DOHH2 (cell line): ENCODE data around the gene GADD45G.

ENCODE experiments used
- H3F3A ChIP-seq: fragments of 200-600 bp; sonication (generic), shearing (Covaris generic); 2 replicates; pipeline ENCODE4 v1.6.0; 2016; ENCODE audit warnings: antibody characterized with exemption, mild to moderate bottlenecking; ENCODE audit not compliant: control insufficient read depth, insufficient read depth
- H3K27ac ChIP-seq: fragments of 200-600 bp; sonication (generic); 2 replicates; pipeline ENCODE4 v1.5.1; 2014; ENCODE audit warnings: low read depth, mild to moderate bottlenecking, low read length, moderate library complexity
- H3K27me3 ChIP-seq: fragments of 200-600 bp; sonication (generic); 2 replicates; pipeline ENCODE4 v1.6.1; 2014; ENCODE audit warnings: mild to moderate bottlenecking, low read length, mixed read lengths; ENCODE audit not compliant: control insufficient read depth
- H3K36me3 ChIP-seq: fragments of 200-600 bp; sonication (generic); 2 replicates; pipeline ENCODE4 v1.6.1; 2014; ENCODE audit warnings: mild to moderate bottlenecking, low read length, moderate library complexity, mixed read lengths; ENCODE audit not compliant: control insufficient read depth
- H3K4me1 ChIP-seq: fragments of 200-600 bp; sonication (generic); 2 replicates; pipeline ENCODE4 v1.6.1; 2014; ENCODE audit warnings: mild to moderate bottlenecking, low read length, mixed read lengths; ENCODE audit not compliant: control insufficient read depth
- H3K4me2 ChIP-seq: fragments of 200-600 bp; sonication (generic); 2 replicates; pipeline ENCODE4 v1.6.0; 2014; ENCODE audit warnings: mild to moderate bottlenecking, low read length, moderate library complexity
- H3K4me3 ChIP-seq: fragments of 200-600 bp; sonication (generic); 2 replicates; pipeline ENCODE4 v1.5.1; 2014; ENCODE audit warnings: mild to moderate bottlenecking, low read length, mixed read lengths
- H3K79me2 ChIP-seq: fragments of 200-600 bp; sonication (generic); 2 replicates; pipeline ENCODE4 v1.6.1; 2014; ENCODE audit warnings: mild to moderate bottlenecking, low read length, mixed read lengths; ENCODE audit not compliant: control insufficient read depth
- H3K9me2 ChIP-seq: fragments of 200-600 bp; sonication (generic); replicated peaks from 2 replicates; pipeline ENCODE4 v1.6.1; 2014; ENCODE audit warnings: mild to moderate bottlenecking, low read length, mixed read lengths; ENCODE audit not compliant: control insufficient read depth
- H3K9me3 ChIP-seq: fragments of 200-600 bp; sonication (generic); 2 replicates; pipeline ENCODE4 v1.6.1; 2014; ENCODE audit warnings: antibody characterized with exemption, low read length, mixed read lengths; ENCODE audit not compliant: control insufficient read depth, insufficient read depth
- H4K20me1 ChIP-seq: fragments of 200-600 bp; sonication (generic); 2 replicates; pipeline ENCODE4 v1.6.0; 2014; ENCODE audit warnings: low read depth, mild to moderate bottlenecking, antibody characterized with exemption, low read length, moderate library complexity; ENCODE audit not compliant: control insufficient read depth, insufficient read depth
- EZH2phosphoT487 ChIP-seq: fragments of 200-600 bp; sonication (generic); IDR thresholded peaks from 2 replicates; pipeline ENCODE4 v1.6.1; 2017; ENCODE audit warnings: borderline replicate concordance, mild to moderate bottlenecking, antibody characterized with exemption, low read length, moderate library complexity, mixed read lengths
- TF ChIP-seq, protein P1 (sequence below): fragments of 200-600 bp; sonication (generic); IDR thresholded peaks from one replicate; pipeline ENCODE4 v1.5.1; 2014; ENCODE audit warnings: antibody characterized with exemption, mild to moderate bottlenecking, low read depth, low read length; ENCODE audit not compliant: poor library complexity, severe bottlenecking

The GADD45G gene

DNA sequence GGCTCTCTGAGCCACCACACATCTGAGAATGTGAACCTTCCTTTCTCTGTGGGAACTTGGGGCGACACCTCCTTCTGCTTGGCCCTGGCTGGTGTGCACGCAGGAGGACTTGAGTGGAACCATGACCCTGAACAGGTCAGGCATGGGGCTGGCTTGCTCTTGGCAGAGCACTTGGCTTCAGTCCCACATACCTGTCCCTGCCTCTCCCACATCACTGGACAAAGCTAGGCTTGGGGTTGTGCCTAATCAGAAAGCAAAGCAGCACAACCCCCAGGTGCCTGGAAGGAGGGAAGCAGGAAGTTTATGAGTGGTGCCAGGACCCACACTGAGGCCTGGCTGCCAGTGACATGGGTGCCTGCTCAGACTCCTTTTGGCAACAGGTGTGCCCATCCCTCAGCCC, 13.2 kb downstream of the GADD45G start:
- H3K9me3 ChIP-seq: no peaks in the 10 kb centered on the region
- H3K36me3 ChIP-seq: no peaks in the 10 kb centered on the region
- H3K4me1 ChIP-seq: no peaks in the 10 kb centered on the region
- no peaks in the 10 kb centered on the region for H3F3A ChIP-seq
- no peak overlapping the region for H3K4me3 ChIP-seq
- no peaks in the 10 kb centered on the region for H3K9me2 ChIP-seq
- no peaks in the 10 kb centered on the region; the same call in 1 of the 2 replicates for H3K27me3 ChIP-seq
- H3K79me2 ChIP-seq: no peaks in the 10 kb centered on the region
- no peak overlapping the region for H3K27ac ChIP-seq
- TF ChIP-seq, protein P1, sequence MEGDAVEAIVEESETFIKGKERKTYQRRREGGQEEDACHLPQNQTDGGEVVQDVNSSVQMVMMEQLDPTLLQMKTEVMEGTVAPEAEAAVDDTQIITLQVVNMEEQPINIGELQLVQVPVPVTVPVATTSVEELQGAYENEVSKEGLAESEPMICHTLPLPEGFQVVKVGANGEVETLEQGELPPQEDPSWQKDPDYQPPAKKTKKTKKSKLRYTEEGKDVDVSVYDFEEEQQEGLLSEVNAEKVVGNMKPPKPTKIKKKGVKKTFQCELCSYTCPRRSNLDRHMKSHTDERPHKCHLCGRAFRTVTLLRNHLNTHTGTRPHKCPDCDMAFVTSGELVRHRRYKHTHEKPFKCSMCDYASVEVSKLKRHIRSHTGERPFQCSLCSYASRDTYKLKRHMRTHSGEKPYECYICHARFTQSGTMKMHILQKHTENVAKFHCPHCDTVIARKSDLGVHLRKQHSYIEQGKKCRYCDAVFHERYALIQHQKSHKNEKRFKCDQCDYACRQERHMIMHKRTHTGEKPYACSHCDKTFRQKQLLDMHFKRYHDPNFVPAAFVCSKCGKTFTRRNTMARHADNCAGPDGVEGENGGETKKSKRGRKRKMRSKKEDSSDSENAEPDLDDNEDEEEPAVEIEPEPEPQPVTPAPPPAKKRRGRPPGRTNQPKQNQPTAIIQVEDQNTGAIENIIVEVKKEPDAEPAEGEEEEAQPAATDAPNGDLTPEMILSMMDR: no peak
- TF ChIP-seq EZH2phosphoT487: no peak
- H4K20me1 ChIP-seq: no peaks in the 10 kb centered on the region
- H3K4me2 ChIP-seq: no peak overlapping the region

DNA sequence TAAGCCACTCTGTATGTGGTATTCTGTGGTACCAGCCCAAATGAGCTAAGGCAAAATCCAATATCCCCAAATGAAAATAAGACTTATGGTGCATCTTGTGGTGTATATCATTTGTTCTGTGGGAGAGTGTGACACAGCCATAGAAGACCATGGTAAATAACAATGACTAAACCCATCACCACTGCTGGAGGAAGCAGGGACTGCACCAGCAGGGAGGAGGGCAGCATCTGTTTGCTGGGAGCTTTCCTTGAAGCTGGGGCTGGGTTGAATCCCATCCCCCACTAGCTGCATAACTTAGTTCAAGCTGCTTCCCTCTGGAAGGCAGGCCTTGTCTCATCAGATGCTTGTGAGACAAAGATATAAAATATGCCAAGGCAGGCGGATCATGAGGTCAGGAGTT, 14.2 kb downstream of the GADD45G start:
- Histone ChIP-seq H3K27me3 (no peaks in the 10 kb centered on the region; the same call in 1 of the 2 replicates), H3K9me2 (no peaks in the 10 kb centered on the region), H4K20me1 (no peaks in the 10 kb centered on the region), H3K4me2 (no peak overlapping the region), H3F3A (no peaks in the 10 kb centered on the region), H3K79me2 (no peaks in the 10 kb centered on the region), H3K4me1 (no peaks in the 10 kb centered on the region), H3K27ac (no peak overlapping the region), H3K36me3 (no peaks in the 10 kb centered on the region), H3K4me3 (no peak overlapping the region), H3K9me3 (no peaks in the 10 kb centered on the region)
- TF ChIP-seq, protein P1: no peak
- no peak for TF ChIP-seq EZH2phosphoT487

DNA sequence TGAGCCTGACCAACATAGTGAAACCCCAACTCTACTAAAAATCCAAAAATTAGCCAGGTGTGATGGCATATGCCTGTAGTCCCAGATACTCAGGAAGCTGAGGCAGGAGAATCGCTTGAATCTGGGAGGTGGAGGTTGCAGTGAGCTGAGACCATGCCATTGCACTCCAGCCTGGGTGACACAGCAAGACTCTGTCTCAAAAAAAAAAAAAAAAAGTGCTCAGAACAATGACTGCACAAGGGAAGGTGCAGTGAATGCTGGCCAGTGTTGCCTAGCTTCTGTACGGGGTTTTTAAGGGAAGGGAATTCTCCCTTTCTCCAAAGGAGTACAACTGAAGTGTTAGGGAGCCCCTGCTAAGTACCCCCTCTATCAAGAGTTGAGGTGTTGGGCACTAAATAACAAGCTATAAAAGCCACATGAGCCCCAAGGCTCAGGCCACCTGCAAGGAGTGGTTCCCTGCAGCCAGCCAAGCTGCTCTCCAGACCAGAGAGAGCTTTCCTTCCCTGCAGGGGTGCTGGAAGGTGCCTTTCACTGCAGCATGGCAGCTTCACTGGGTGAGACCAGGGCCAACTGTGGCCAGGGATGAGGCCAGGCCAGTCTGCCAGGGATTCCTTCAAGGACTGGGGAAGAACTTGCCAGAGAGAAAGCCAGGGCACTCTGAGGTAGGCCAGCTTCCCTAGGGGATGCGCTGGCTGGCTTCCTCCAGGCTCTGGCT, 14.8 kb downstream of the GADD45G start:
- H3K4me1 ChIP-seq: no peaks in the 10 kb centered on the region
- no peaks in the 10 kb centered on the region for H3K79me2 ChIP-seq
- H3K4me3 ChIP-seq: no peak overlapping the region
- no peak overlapping the region for H3K4me2 ChIP-seq
- TF ChIP-seq EZH2phosphoT487: no peak
- TF ChIP-seq, protein P1: no peak
- H3K27ac ChIP-seq: no peak overlapping the region
- no peaks in the 10 kb centered on the region for H3K36me3 ChIP-seq
- H3K9me3 ChIP-seq: no peaks in the 10 kb centered on the region
- no peaks in the 10 kb centered on the region for H3F3A ChIP-seq
- H4K20me1 ChIP-seq: no peaks in the 10 kb centered on the region
- no peaks in the 10 kb centered on the region; the same call in 1 of the 2 replicates for H3K27me3 ChIP-seq
- H3K9me2 ChIP-seq: no peaks in the 10 kb centered on the region
